ENCODE measurements around the gene C2orf74. TPM values are rescaled to one million over a fixed set of nuclear protein-coding genes. Genes with fewer than 3 reads are reported as not detected.

C2orf74 gene
- total and polyA plus RNA-seq, 2 experiments from 2014 or later, result 5.7 to 21.5 TPM

DNA sequence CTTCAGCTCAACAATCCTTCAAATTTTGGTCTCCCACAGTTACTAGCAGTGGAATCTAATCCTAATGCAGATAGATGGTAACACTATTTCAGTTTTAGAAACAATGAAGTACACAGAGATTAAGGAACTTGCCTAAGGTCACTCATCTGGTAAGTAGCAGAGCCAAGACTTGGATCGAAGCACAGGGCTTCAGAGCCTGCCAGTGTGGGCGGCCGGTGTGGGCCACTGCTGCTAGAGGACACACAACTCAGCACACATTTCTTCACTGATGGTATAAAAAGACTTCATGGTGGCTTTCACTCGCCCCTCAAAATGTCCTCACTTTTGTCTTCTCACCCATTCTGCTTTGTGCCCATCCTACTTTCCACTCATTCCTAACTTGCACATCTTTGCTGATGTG lies 11.1 kb downstream of the C2orf74 start:
- DNase-seq (ENCODE audit: low spot score) (no peak), ATAC-seq (no peak)
- no peak overlapping the region for H3K27ac Mint-ChIP-seq
- 0 out of 2 replicates have a peak, but pooled peaks cover 4% of the 10 kb centered on the region for H3F3A ChIP-seq (replicated peaks; ENCODE audit: low read depth)
- H3K27me3 Mint-ChIP-seq (ENCODE audit: insufficient read depth, low read depth, poor library complexity), result peaks cover 18% of the 10 kb centered on the region
- H3K27ac ChIP-seq (ENCODE audit: low read depth), result no peak overlapping the region
- H3K9me3 Mint-ChIP-seq, result no peaks in the 10 kb centered on the region
- peaks cover 7% of the 10 kb centered on the region for H3K4me1 Mint-ChIP-seq
- H3K9me2 ChIP-seq (ENCODE audit: insufficient read depth), result no peaks in the 10 kb centered on the region
- H3K4me3 Mint-ChIP-seq, result no peak overlapping the region
- H3K36me3 ChIP-seq (ENCODE audit: insufficient read depth), result no peaks in the 10 kb centered on the region; the same call in 1 of the 2 replicates
- no peaks in the 10 kb centered on the region for H3K79me2 ChIP-seq (replicated peaks; ENCODE audit: insufficient read depth)
- no peaks in the 10 kb centered on the region; the same call in 2 of the 3 replicates for H3K36me3 Mint-ChIP-seq (ENCODE audit: low read depth)
- H3K4me1 ChIP-seq (ENCODE audit: insufficient read depth), result no peaks in the 10 kb centered on the region; the same call in 1 of the 2 replicates
- no peak overlapping the region for H3K4me2 ChIP-seq
- H3K4me3 ChIP-seq, result no peak overlapping the region
- no peak overlapping the region for H2AFZ ChIP-seq
- TF ChIP-seq EZH2 (IDR thresholded peaks at IDR 0.05; ENCODE audit: low read depth, unreplicated experiment), result no peak
- TF ChIP-seq ETS1 (IDR thresholded peaks at IDR 0.05), result no peak
- no peak for TF ChIP-seq JUNB (IDR thresholded peaks at IDR 0.05; ENCODE audit: unreplicated experiment)
- TF ChIP-seq, protein P1, sequence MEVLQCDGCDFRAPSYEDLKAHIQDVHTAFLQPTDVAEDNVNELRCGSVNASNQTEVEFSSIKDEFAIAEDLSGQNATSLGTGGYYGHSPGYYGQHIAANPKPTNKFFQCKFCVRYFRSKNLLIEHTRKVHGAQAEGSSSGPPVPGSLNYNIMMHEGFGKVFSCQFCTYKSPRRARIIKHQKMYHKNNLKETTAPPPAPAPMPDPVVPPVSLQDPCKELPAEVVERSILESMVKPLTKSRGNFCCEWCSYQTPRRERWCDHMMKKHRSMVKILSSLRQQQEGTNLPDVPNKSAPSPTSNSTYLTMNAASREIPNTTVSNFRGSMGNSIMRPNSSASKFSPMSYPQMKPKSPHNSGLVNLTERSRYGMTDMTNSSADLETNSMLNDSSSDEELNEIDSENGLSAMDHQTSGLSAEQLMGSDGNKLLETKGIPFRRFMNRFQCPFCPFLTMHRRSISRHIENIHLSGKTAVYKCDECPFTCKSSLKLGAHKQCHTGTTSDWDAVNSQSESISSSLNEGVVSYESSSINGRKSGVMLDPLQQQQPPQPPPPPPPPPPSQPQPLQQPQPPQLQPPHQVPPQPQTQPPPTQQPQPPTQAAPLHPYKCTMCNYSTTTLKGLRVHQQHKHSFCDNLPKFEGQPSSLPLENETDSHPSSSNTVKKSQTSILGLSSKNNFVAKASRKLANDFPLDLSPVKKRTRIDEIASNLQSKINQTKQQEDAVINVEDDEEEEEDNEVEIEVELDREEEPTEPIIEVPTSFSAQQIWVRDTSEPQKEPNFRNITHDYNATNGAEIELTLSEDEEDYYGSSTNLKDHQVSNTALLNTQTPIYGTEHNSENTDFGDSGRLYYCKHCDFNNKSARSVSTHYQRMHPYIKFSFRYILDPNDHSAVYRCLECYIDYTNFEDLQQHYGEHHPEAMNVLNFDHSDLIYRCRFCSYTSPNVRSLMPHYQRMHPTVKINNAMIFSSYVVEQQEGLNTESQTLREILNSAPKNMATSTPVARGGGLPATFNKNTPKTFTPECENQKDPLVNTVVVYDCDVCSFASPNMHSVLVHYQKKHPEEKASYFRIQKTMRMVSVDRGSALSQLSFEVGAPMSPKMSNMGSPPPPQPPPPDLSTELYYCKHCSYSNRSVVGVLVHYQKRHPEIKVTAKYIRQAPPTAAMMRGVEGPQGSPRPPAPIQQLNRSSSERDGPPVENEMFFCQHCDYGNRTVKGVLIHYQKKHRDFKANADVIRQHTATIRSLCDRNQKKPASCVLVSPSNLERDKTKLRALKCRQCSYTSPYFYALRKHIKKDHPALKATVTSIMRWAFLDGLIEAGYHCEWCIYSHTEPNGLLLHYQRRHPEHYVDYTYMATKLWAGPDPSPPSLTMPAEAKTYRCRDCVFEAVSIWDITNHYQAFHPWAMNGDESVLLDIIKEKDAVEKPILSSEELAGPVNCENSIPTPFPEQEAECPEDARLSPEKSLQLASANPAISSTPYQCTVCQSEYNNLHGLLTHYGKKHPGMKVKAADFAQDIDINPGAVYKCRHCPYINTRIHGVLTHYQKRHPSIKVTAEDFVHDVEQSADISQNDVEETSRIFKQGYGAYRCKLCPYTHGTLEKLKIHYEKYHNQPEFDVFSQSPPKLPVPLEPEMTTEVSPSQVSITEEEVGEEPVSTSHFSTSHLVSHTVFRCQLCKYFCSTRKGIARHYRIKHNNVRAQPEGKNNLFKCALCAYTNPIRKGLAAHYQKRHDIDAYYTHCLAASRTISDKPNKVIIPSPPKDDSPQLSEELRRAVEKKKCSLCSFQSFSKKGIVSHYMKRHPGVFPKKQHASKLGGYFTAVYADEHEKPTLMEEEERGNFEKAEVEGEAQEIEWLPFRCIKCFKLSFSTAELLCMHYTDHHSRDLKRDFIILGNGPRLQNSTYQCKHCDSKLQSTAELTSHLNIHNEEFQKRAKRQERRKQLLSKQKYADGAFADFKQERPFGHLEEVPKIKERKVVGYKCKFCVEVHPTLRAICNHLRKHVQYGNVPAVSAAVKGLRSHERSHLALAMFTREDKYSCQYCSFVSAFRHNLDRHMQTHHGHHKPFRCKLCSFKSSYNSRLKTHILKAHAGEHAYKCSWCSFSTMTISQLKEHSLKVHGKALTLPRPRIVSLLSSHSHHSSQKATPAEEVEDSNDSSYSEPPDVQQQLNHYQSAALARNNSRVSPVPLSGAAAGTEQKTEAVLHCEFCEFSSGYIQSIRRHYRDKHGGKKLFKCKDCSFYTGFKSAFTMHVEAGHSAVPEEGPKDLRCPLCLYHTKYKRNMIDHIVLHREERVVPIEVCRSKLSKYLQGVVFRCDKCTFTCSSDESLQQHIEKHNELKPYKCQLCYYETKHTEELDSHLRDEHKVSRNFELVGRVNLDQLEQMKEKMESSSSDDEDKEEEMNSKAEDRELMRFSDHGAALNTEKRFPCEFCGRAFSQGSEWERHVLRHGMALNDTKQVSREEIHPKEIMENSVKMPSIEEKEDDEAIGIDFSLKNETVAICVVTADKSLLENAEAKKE (CRISPR knock-in tag; IDR thresholded peaks at IDR 0.05), result no peak
- TF ChIP-seq, protein P2, sequence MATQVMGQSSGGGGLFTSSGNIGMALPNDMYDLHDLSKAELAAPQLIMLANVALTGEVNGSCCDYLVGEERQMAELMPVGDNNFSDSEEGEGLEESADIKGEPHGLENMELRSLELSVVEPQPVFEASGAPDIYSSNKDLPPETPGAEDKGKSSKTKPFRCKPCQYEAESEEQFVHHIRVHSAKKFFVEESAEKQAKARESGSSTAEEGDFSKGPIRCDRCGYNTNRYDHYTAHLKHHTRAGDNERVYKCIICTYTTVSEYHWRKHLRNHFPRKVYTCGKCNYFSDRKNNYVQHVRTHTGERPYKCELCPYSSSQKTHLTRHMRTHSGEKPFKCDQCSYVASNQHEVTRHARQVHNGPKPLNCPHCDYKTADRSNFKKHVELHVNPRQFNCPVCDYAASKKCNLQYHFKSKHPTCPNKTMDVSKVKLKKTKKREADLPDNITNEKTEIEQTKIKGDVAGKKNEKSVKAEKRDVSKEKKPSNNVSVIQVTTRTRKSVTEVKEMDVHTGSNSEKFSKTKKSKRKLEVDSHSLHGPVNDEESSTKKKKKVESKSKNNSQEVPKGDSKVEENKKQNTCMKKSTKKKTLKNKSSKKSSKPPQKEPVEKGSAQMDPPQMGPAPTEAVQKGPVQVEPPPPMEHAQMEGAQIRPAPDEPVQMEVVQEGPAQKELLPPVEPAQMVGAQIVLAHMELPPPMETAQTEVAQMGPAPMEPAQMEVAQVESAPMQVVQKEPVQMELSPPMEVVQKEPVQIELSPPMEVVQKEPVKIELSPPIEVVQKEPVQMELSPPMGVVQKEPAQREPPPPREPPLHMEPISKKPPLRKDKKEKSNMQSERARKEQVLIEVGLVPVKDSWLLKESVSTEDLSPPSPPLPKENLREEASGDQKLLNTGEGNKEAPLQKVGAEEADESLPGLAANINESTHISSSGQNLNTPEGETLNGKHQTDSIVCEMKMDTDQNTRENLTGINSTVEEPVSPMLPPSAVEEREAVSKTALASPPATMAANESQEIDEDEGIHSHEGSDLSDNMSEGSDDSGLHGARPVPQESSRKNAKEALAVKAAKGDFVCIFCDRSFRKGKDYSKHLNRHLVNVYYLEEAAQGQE (IDR thresholded peaks at IDR 0.05; ENCODE audit: unreplicated experiment), result no peak
- no peak for TF ChIP-seq CREB1 (CRISPR knock-in tag; IDR thresholded peaks at IDR 0.05; ENCODE audit: low read depth)
- TF ChIP-seq POLR2AphosphoS5 (IDR thresholded peaks at IDR 0.05; ENCODE audit: low read depth), result no peak
- no peak for TF ChIP-seq ZNF114 (CRISPR knock-in tag; IDR thresholded peaks at IDR 0.05)
- TF ChIP-seq STAT1 (IDR thresholded peaks at IDR 0.05; ENCODE audit: unreplicated experiment), result no peak
- no peak for TF ChIP-seq NANOG (IDR thresholded peaks at IDR 0.05; ENCODE audit: borderline replicate concordance)
- TF ChIP-seq CTCF (conservative IDR thresholded peaks at IDR 0.05; ENCODE audit: low read depth in 2 of 2), result no peak
- no peak for TF ChIP-seq EZH2phosphoT487 (IDR thresholded peaks at IDR 0.05; ENCODE audit: unreplicated experiment)
- TF ChIP-seq ZNF331 (CRISPR knock-in tag; IDR thresholded peaks at IDR 0.05; ENCODE audit: low read depth), result no peak
- no peaks in the 10 kb centered on the region for H4K20me1 ChIP-seq (replicated peaks; ENCODE audit: insufficient read depth)
- H3K27me3 ChIP-seq (ENCODE audit: insufficient read depth), result peaks cover 14% of the 10 kb centered on the region

All from GM23338 (cell line).